Pancreas (tissue), 10 donors: ENCODE data around the gene CCDC187. TPM values are rescaled to one million over a fixed set of nuclear protein-coding genes. Genes with fewer than 3 reads are reported as not detected.

Source experiments
- ATAC-seq, 4 donors: fragments of 200-7000 bp; cut with Tn5 transposase; one replicate each; pipeline versions ENCODE4 v1.8.0 to v1.9.1; 2020; ENCODE audit warnings: mild to moderate bottlenecking in 4 of 4, moderate library complexity in 4 of 4
- DNase-seq, 6 donors: peaks; one replicate each; pipeline ENCODE4 v3.0.0-alpha.2; 2020
- FAIRE-seq: peaks from 2 replicates; lab custom pipeline; 2012; peaks lifted over from hg19 to GRCh38; lab: Jason Lieb, UNC
- H3K27ac ChIP-seq, 4 donors: fragments of 200-600 bp; sonication (generic); 1 replicate in 3 of 4; 2 replicates in 1 of 4; pipeline versions ENCODE4 v1.5.0 to v1.8.0; 2020
- H3K27me3 ChIP-seq, 4 donors: fragments of 200-600 bp; one replicate each; pipeline ENCODE4 v1.8.0; 2021
- H3K36me3 ChIP-seq, 3 donors: fragments of 200-600 bp; sonication (generic) in 1 of 3; one replicate each; pipeline versions ENCODE4 v1.5.0 to v1.8.0; 2020 to 2021
- H3K4me1 ChIP-seq, 3 donors: fragments of 200-600 bp; one replicate each; pipeline ENCODE4 v1.8.0; 2021
- H3K4me3 ChIP-seq, 4 donors: fragments of 200-600 bp; sonication (generic) in 2 of 4; one replicate each; pipeline versions ENCODE4 v1.5.0 to v1.8.0; 2020 to 2021
- H3K9me3 ChIP-seq, 4 donors: fragments of 200-600 bp; one replicate each; pipeline ENCODE4 v1.8.0; 2021
- CTCF ChIP-seq, 4 donors: fragments of 200-600 bp; sonication (generic) in 3 of 4; IDR thresholded peaks; one replicate each; pipeline versions ENCODE4 v1.5.0 to v1.8.0; 2021; ENCODE audit warnings: antibody characterized with exemption in 4 of 4
- WGBS, 2 donors: extraction: QIAGEN DNeasy Blood & Tissue Kit; methylation state at CpG; one replicate each; pipeline ENCODE4 v1.1.7; 2013; 5-methylcytosine and 5-hydroxymethylcytosine counted together
- intact Hi-C, 3 donors: fragments of 100-400 bp; cut with DNase I; formaldehyde crosslinking; loops; one replicate each; pipeline versions ENCODE4 v1.11.1 to v1.14.2; 2022
- polyA plus RNA-seq, 2 donors: library from polyadenylated mRNA; stranded (reverse); fragments of 200-250 nt; gene quantifications; one replicate each; pipeline ENCODE4 v1.2.3, GENCODE V29; 2013
- total RNA-seq, 6 donors: library from RNA; stranded (reverse); fragmentation: NEBNext Ultra II Directional in 4 of 6; extraction: Animal tissue kit (Norgen Biotek cat#: 25700) in 4 of 6; gene quantifications; one replicate each; pipeline versions ENCODE4 v1.2.1 to v1.2.4, GENCODE V29; 2021 to 2023
- donor health status: healthy with polysubstance abuse.
- donor health status: DM: no; HTN: no; CAD: no; lungs with moderate emphysema.
- donor health status: DM: no; HTN: no; CAD: no.
- donor health status: control.
- donor health status: control.
- donor health status: Bipolar disorder and iron deficiency.
- donor health status: DM: yes; HTN: yes; CAD: no.
- donor health status: DM: no; HTN: no; CAD: no.
- donor health status: DM: no; HTN: no; CAD: no.
- donor health status: DM: yes; HTN: yes; CAD: no.

CCDC187 gene
- total and polyA plus RNA-seq, 8 donors = 0.14 to 2.6 (median 0.43) TPM

GRCh38 chr9:136328622-136329041 lies 24.7 kb upstream of the CCDC187 start:
- no peaks in the 10 kb centered on the region for H3K36me3 ChIP-seq
- intact Hi-C loops = no loop called here
- DNase-seq (peak in 2 of 6 donors; percentile 41 to 68), ATAC-seq (peak in 1 of 4 donors; percentile 3), FAIRE-seq (no peak)
- TF ChIP-seq CTCF (IDR thresholded peaks at IDR 0.05) = no peak
- H3K27me3 ChIP-seq = no peaks in the 10 kb centered on the region
- peak overlapping the region in 2 of 4 donors; percentile 59 to 63 for H3K4me3 ChIP-seq
- peaks cover 5 to 10% (median 7%) of the 10 kb centered on the region in 3 donors for H3K4me1 ChIP-seq
- no peaks in the 10 kb centered on the region for H3K9me3 ChIP-seq
- H3K27ac ChIP-seq = no peak overlapping the region
- 69 to 73% methylated on average over 15 of the region's 15 CpGs for WGBS, 2 donors

- WGBS, 2 donors = 44 to 46% methylated on average over 13 of the region's 13 CpGs
- peaks cover 5 to 10% (median 7%) of the 10 kb centered on the region in 3 donors for H3K4me1 ChIP-seq
- no peaks in the 10 kb centered on the region for H3K27me3 ChIP-seq
- no peaks in the 10 kb centered on the region for H3K36me3 ChIP-seq
- intact Hi-C loops = no loop called here
- H3K9me3 ChIP-seq = no peaks in the 10 kb centered on the region
- TF ChIP-seq CTCF (IDR thresholded peaks at IDR 0.05) = no peak
- no peak for FAIRE-seq
- ATAC-seq = peak; percentile 6 to 44 (median 28)
- DNase-seq = peak in 4 of 6 donors; percentile 57 to 87 (median 72)
- peak overlapping the region in 1 of 4 donors; percentile 16 for H3K27ac ChIP-seq
- peak overlapping the region; percentile 37 to 63 (median 52) for H3K4me3 ChIP-seq
Observed at GRCh38 chr9:136328011-136328621, 24.2 kb upstream of the CCDC187 start.

GRCh38 chr9:136327304-136327974 lies 23.5 kb upstream of the CCDC187 start, which contains the start of gene GPSM1:
TSS of gene GPSM1 (plus strand) at chr9:136327539. CDS start at chr9:136327696, 157 bp downstream.
- peak within 1 kb of the TSS; percentile 37 to 63 (median 52) for H3K4me3 ChIP-seq
- H3K27me3 ChIP-seq = no peaks in the 10 kb centered on the region
- no peaks in the 10 kb centered on the region for H3K9me3 ChIP-seq
- peak within 1 kb of the TSS in 1 of 4 donors; percentile 16 for H3K27ac ChIP-seq
- peaks cover 5 to 10% (median 7%) of the 10 kb centered on the region in 3 donors for H3K4me1 ChIP-seq
- 0 to 1% methylated on average over 14 to 88 of the region's 88 CpGs for WGBS, 2 donors
- intact Hi-C loops = no loop called here
- FAIRE-seq (no peak), DNase-seq (peak in 3 of 6 donors; percentile 75 to 81 (median 75)), ATAC-seq (peak; percentile 27 to 61 (median 54))
- no peaks in the 10 kb centered on the region for H3K36me3 ChIP-seq
- TF ChIP-seq CTCF (IDR thresholded peaks at IDR 0.05) = no peak

- peak in 1 of 6 donors; percentile 63 for DNase-seq
- Histone ChIP-seq H3K4me3 (peak overlapping the region in 3 of 4 donors; percentile 45 to 63 (median 59)), H3K36me3 (no peaks in the 10 kb centered on the region), H3K4me1 (peaks cover 5 to 10% (median 7%) of the 10 kb centered on the region in 3 donors), H3K27me3 (no peaks in the 10 kb centered on the region), H3K27ac (no peak overlapping the region), H3K9me3 (no peaks in the 10 kb centered on the region)
- no peak for TF ChIP-seq CTCF (IDR thresholded peaks at IDR 0.05)
- intact Hi-C loops = no loop called here
- FAIRE-seq = no peak
- 56 to 75% methylated on average over 9 to 17 of the region's 17 CpGs for WGBS, 2 donors
- no peak for ATAC-seq
Observed at GRCh38 chr9:136326761-136327303, 22.9 kb upstream of the CCDC187 start.
